Fibroblast of skin of right quadriceps (primary cell): ENCODE data around the gene NPFFR1.

Experiments
- DNase-seq: peaks from one replicate; pipeline ENCODE4 v3.0.0-alpha.2; 2013

NPFFR1 gene, protein sequence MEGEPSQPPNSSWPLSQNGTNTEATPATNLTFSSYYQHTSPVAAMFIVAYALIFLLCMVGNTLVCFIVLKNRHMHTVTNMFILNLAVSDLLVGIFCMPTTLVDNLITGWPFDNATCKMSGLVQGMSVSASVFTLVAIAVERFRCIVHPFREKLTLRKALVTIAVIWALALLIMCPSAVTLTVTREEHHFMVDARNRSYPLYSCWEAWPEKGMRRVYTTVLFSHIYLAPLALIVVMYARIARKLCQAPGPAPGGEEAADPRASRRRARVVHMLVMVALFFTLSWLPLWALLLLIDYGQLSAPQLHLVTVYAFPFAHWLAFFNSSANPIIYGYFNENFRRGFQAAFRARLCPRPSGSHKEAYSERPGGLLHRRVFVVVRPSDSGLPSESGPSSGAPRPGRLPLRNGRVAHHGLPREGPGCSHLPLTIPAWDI

DNA sequence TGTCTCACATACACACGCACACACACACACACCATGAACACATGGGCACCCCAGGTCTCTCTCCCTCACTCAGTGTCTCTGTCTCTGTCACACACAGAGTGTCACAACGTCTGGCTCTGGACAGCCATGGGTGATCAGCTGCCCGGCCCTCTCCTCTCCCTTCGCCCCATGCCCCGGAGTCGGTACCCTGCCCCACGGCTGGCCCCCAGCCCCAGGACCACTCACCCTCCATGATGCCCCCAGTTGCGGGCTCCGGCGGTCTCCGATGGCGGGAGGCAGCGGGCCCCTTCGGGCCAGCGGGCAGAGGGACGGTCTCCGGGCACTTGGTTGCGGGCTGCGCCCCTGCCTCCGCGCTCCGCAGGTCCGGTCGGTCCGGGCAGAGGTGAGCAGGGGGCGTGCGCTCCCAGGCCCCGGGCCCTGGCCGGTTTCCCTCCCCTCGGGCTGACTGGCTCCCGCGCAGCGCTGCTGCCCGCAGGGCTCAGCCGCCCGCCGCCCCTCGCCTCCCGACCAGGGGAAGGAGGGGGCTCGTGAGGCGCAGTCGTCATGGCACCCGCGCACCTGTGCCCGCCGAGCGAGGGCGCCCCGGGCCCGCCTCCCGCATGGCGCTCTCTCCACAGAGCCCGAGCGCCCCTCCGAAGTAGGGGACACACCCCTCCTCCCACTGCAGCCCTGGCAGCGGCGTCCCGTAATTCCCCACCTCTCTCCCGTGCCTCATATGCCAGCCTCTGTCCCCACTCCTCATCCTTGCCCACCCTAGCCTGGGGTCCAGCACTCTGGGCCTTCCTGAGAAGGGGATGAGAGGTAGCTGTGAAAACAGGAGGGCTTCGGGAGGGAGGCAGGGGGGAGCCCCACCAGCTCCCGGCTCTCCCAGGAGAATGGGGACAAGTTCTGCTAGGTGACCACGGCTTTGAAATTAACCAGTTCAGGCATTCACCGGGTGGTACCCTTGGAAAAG lies at the start of gene NPFFR1:
NPFFR1 (minus strand) TSS at position 560 of the 955 bp plus-strand sequence; CDS start at position 232, 328 bp downstream.
- DNase-seq = no peak

DNA sequence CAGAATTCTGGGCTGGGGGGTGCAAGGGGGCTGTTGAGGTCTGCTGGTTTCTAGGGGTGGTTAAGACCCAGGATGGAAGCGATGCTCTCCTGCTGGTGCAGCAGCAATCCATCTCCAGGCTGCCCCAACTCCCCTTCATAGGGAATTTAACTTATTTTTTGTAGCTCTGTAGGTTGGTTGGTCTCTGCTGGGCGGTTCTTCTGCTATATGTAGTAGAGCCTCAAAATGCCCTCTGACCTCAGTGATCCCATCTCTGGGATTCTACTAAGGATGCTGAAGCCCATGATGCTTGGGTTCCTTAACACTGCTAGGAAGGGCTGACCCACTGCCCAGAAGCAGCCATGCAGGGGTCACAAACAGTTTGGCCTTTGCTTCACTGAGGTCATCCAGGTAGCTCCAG lies 49.5 kb upstream of the NPFFR1 start:
- no peak for DNase-seq

DNA sequence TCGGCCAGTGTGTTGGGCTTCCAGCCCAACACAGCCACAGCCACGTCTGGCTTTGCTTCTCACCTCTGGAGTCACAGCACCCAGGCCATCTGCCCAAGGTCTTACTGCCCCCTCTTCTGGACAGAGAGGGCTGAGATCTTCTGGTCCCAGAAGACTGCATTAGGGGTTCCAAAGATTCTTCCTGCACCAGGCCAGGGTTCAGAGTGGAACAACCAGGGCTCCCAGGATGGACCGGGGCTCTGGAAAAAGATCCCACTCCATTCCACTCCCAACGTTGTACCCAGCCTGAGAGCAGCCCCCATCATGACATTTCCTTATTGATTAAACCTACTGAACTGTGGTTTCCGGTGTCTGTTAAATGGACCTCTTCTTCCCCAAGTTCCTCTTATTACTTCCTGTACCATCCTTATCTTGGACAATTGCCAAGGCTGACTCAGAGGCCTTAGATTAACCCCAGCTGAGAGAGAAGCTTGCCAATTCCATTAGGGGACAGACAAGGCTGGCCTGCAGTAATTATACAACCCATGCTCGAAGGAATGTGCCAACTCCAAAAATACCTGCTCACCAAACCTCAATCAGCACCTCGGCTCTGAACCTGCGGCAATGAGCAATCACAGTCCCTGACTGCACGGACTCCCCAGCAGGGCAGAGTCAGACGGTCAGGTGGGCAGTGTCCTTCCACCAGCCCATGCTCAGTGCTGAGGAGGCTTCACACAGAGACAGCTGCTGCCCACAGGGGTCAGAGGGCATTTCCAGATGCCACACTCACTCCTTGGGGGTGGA lies 47.9 kb upstream of the NPFFR1 start:
- peak; percentile 95 for DNase-seq

DNA sequence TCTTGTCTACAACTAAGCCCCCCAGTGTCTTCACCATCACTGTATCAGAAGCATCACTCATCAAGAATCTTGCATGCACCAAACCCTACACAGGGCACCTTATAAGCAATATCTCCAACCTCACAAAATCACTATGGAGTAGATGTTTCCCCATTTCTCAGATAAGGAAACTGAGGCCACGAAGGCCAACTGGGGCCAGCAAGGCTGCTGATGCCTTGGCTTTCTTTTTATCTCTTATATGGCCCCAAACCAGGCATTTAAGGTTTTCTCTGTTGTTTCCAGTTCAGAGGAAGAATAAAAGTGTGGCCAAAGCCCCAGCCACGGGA lies 47.3 kb upstream of the NPFFR1 start:
- no peak for DNase-seq

DNA sequence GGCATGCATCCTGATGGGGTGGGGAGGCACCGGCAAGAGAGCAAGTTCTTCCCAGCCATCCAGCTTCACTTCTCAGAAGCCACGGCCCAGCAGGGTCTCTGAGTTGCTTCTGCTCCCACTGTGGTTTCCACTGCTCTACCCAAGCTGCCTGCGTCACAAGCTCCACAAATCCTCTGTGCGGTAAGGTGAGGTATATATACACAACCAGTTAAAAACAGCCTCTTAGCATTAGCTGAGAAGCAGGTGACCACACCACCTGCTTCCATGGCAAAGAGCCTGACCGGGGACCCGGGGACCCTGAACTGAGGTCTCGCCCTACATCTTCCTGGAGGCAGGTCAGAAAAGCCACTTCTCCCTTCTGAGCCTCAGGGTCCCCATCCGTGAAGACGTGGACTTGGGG lies 46.9 kb upstream of the NPFFR1 start:
- no peak for DNase-seq

DNA sequence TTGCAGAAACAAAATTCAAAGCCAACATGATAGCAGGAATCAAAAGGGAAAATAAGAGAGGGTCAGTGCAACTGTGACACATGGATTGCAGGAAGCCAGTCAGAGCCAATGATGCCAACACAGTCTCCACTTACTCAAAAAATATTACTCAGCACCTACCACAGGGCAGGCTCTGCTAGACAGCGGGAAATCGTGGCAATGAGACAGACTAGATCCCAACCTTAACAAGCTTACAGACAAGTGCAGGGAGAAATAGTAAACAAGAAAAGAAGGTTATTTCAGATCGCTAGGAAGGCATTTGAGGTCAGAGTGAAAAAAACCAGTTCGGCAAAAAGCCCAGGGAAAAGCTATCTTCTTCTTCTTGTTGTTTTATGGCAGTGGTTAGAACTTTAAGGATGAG lies 45.2 kb upstream of the NPFFR1 start:
- DNase-seq = no peak

DNA sequence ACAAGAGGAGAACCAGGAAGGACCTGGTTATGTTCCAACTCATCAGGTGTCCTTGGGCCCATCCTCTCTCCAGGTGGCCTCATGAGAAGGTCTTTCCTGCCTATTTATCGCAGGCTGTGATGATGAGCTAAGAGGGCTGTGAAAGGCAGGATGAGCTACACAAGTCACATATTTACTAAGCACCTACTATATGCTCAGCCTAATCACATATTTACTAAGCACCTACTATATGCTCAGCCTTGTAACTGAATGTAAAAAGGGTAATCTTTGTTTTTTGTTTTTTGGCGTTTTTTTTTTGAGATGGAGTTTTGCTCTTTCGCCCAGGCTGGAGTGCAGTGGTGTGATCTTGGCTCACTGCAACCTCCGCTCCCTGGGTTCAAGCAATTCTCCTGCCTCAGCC lies 44.2 kb upstream of the NPFFR1 start:
- no peak for DNase-seq

DNA sequence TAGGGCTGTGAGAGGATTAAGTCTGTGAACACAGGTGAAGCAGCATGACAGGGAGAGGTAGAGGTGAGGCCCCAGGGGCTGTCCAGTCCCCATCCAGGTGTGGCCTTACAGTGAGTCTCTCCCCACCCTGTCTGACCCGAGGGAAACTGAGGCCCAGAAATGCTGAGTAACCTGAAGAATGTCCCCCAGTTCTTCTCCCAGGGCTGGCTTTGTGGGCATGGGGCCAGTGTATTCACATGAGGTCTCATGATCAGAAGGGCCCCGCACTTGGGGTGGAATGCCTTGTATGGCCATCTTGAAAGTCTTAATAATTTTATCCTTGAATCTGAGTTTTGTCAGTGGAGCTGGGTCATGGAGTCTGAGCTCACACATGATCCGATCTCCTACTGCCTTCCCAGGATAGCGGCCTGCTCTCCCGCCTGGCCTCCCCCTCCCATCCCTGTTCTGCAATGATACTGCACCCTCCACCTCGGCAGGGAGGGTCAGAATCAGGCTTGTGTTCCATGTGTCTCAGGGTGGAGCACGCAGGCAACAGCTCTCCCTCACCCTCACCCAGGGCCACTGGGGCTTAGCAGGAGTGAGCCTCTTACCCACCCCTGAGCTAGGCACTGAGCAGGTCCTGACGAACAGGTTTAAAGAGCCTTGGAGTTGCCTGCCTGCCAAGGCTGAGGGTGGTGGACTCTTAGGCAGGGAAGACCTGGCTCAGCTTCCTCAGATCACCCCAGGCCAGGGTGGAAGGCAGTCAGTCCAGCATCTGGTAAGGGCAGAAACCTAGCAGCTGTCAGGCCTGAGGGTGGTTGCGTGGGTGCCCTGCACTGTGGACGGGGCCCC lies 41.4 kb upstream of the NPFFR1 start:
- no peak for DNase-seq

DNA sequence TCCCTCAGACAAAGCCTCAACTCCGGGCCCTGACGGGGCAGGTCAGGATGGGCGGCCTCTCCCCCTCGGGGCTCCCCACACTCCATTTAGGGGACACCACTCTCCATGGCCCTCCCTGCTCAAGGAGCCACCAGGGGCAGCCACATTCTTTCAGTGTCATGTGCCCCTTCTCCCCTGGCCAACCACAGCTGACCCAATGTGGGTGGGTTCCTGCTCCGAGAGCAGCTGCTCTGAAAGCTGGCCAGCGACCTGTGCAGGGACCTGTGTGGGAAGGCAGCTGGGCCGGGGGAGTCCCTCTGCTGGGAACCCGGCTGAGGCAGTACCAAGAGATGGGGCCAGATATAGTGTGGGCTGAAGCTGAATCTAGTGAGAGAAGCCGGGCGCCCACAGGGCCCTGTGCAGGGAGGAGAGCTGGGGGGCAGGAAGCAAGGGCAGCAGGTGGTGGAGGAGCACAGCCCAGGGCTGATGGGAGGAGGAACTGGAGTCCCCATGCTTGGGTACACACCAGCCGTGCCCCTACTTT lies 40.6 kb upstream of the NPFFR1 start:
- DNase-seq = no peak

DNA sequence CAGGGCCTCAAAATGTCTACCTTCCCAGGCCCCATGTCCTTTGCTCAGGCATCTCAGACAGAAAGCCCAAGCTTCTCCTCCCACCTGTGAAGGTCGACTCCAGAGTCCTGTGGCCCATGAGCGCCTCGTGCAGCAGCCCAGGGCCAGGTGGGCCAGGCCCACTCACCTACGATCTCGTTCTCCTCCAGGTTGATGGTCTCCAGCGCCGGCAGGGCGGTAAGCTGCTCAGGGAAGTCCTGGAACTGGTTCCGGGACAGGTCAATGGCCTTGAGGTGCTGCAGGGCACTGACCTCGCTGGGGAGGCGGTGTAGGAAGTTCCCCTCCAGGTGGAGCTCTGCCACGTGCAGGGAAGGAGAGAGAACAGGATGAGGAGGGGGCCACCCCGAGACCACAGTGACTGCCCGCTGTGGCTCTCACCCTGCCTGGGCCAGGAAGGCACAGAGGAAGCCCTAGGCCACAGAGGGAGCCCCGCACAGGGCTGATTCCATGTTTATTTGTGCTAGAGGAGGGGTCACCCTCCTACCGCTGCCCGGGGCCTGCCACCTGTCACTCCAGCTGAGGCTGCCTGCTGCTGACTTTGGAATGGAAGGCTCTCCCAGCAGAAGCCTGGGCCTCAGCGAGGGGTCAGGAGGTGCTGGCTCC lies 40.0 kb upstream of the NPFFR1 start:
- no peak for DNase-seq

DNA sequence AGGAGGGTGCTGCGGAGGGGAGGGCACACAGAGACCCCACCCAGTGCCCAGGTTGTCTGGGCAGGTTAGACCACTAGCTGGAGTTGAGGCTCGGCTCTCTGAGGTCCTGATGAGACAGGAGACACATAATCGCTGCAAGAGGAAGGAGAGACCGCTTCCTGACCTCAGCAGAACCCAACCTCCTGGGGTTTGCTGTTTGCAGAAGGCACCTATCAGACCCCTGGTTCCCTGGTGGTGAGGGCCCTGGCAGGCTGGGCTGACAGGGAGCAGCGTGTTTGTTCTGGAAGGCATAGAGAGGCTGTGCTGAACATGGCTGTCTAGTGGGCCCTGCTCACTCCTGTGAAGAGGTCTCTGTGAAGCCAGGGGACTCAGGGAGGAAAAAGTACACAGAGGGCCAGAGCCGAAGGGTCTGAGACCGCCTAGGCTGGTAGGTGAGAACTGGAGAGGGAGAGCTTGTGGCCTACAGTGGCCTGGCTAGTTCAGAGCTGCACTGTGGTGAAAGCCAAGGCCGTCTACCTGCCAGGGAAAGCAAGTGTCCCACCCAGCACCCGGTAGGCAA lies 39.4 kb upstream of the NPFFR1 start:
- DNase-seq = no peak

DNA sequence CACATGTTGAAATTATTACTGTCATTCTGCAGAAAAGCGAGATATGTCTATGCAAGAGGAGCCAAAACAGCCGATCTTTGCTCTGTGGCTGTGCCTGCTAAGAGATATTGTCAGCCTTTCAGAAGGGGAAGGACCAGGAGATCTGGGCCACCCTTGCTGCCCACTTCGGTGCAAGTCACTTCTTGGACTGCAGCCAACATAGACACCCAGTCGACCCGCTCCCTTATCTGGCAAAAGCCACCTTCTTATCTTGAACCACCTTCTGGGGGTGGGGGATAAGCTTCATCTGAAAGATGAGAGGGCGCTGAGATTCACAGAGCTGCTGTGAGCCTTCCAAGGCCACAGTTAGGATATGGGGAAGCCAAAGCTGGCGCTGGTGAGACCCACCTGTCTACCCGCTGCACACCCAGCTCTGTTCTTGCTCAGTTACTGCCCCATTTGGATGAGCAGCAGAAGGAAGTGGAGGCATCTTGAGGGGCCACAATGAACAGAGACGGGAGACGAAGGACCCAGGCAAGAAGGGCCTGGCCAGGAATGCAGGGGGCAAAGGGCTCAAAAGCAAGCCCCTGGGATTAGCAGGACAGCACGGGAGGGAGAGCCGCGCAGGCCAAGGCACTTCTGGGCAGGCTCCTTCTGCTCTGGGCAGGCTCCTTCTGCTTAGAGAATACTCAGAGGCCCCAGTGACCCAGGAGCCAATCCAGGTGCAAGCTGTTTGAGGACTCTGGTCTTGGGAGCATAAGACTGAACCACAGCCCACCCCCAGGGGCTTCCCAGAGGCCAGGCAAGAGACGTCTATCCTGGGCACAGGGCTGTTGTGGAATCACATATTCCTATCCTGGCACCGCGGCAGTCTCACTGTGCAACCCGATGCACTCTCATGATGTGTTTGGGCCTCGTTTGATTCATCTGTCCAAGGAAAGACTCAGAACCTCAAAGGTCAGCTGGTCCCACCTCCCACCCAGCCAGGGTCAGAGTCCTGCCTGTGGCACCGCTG lies 38.4 kb upstream of the NPFFR1 start:
- no peak for DNase-seq

DNA sequence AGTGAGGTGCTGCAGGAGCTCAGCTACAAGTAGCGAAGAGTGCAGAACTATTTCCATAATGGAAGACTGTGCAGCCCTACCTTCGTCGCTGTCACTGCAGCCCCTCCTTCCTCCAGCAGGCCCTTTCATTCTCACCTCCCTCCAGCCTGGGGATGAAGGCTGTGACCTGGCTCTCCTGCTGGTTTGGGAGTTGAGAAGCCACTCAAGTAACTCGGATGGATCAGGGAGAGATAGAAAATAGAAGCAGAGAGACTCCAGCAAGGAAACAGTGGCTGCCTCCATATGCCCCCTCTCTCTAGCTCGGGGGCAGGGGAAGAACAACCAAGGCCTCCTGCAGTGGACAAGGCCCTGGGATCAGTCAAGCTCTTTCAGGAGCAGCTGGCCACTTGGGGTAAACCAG lies 37.4 kb upstream of the NPFFR1 start:
- no peak for DNase-seq

DNA sequence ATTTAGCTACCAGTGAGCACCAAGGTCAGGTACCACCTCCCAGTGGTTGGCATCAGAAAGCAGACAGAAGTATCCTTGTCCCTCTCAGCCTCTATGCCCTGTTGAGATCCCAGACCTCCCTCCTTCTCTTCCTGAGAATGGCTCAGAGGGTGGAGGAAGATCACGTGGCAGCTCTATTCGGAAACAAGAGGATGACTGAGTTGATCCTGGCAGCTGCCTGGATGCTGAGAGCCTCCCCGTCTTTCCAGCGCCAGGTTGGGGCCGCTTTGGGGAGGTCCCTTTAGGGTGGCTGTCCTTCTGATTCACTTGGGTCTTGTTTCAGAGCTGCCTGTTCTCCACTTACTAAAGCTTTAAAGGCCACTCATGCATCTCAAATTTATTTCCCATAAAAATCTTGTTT lies 36.9 kb upstream of the NPFFR1 start:
- DNase-seq = no peak

DNA sequence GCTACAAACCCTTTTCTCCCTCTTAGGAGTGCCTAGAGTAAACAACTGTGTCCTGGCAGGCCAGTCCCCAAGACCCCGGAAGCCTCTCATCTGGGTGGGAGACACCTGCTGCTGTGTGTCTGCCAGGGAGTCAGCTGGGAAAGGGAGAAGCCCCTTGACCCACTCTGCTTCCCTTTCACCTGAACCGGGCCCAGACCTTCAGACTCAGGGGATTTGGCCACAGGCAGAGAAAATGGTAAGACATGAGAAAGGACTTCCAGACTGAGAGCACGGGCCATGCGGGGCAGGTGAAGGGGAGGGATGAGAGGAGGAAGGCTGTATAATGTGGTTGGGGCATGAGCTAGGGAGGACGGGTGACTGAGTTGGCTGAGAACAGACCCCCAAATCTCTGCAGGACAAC lies 36.0 kb upstream of the NPFFR1 start:
- DNase-seq = no peak

DNA sequence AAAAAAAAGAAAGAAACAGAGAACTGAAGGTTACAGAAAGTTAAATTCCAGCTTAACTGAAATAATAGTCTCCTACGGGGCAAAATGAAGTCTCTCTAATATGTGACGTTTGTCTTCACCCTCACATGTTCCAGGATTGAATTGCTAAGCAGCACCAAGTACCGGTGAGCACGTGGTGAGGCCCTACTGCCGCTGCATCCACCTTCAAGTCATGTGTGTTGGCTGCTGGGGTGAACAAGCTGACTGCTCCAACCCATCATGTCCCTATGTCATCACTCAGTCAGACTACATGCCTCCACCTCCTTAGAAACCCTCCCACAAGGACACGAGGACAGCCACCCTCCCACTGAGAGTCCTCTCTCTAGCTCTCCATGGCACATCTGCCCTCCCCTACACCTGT lies 35.4 kb upstream of the NPFFR1 start:
- DNase-seq = no peak

DNA sequence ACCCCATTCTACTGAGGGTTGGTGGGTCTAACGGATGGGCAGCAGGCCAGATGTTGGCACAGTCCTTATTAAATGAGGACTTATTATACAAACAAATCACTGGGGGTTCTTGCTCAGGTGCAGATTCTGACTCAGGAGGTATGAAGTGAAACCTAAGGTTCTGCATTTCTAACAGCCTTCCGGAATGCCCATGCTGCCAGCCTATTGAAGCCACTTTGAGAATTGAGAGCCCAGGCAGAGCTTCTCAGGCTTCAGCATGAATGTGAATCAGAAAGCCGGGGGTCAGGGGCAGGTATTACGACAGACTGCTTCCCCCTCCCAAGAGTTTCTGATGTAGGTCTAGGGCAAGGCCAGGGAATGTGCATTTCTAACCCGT lies 34.1 kb upstream of the NPFFR1 start:
- DNase-seq = no peak

DNA sequence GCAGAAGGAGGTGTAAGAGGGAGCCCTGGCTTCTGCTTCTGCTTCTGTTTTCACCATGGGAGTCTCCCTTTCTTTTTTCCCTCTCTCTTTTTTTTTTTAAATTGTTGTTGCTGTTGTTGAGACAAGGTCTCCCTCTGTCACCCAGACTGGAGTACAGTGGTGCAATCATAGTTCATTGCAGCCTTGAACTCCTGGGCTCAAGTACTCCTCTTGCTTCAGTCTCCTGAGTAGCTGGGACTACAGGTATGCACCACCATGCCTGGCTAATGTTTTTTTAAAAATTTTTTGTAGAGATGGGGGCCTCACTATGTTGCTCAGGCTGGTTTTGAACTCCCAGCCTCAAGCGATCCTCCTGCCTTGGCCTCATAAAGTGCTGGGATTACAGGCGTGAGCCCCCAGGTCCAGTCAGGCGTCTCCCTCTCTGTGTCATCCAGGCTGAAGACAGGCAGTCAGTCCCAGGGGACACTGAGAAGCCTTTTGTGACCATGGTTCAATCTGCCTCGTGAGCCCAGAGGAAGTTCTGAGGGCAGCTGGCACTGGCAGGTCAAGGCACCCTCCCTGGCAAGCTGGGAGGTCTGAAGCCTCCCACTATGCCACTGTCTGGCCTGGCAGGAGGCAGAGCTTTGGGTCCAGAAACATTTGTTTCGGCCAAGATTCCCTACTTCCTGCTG lies 33.6 kb upstream of the NPFFR1 start:
- no peak for DNase-seq

DNA sequence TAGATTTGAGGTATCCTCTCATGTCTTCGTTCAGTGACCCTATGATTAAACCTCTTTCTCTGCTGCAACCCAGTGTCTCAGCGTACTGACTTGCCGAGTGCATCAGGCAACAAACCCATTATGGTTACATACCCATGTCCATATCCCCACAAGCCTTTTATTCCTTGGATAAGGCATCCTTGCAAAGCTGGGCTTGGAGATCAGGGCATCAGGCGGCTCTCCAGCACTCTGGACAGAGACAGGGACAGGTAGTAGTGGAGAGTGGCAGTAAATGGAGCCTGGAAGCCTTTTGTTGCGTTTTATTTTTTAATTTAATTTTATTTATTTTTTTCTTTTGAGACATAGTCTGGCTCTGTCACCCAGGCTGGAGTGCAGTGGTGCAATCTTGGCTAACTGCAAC lies 32.0 kb upstream of the NPFFR1 start:
- no peak for DNase-seq
